Body of pancreas (tissue), 4 donors: ENCODE data around the gene CXADR. TPM values are rescaled to one million over a fixed set of nuclear protein-coding genes. Genes with fewer than 3 reads are reported as not detected.

Experiments used
- ATAC-seq: fragments of 150-250 bp; one replicate; pipeline ENCODE4 v1.9.1; 2016
- DNase-seq, 4 donors: peaks; one replicate each; pipeline ENCODE4 v3.0.0-alpha.2; 2019
- H3K27ac ChIP-seq, 4 donors: fragments of 200-600 bp; sonication (generic); 1 replicate in 3 of 4; 2 replicates in 1 of 4; pipeline versions ENCODE4 v1.5.1 to v1.6.1; 2016 to 2019; ENCODE audit warnings: mild to moderate bottlenecking in 1 of 4, mixed read lengths in 1 of 4, moderate library complexity in 1 of 4
- H3K27me3 ChIP-seq, 2 donors: fragments of 200-600 bp; sonication (generic); one replicate each; pipeline ENCODE4 v1.6.0; 2016; ENCODE audit warnings: mild to moderate bottlenecking in 1 of 2
- H3K36me3 ChIP-seq, 2 donors: fragments of 200-600 bp; sonication (generic); replicated peaks in 1 of 2; 2 replicates each; pipeline ENCODE4 v1.5.1; 2016; ENCODE audit warnings: low read depth in 2 of 2; ENCODE audit not compliant: insufficient read depth in 1 of 2
- H3K4me1 ChIP-seq: fragments of 200-600 bp; sonication (generic); one replicate; pipeline ENCODE4 v1.6.0; 2016
- H3K4me3 ChIP-seq, 2 donors: fragments of 200-600 bp; sonication (generic); 1 replicate in 1 of 2; 2 replicates in 1 of 2; pipeline ENCODE4 v1.5.1; 2016 to 2019
- H3K9me3 ChIP-seq, 3 donors: fragments of 200-600 bp; sonication (generic); 1 replicate in 2 of 3; 2 replicates in 1 of 3; pipeline ENCODE4 v1.5.1; 2016
- CTCF ChIP-seq, 7 experiments: fragments of 450-650 bp in 4 of 7; fragments of 200-600 bp in 3 of 7; sonication (generic) in 3 of 7; IDR thresholded peaks; one replicate each; pipeline ENCODE4 v1.5.1; 2016 to 2019; ENCODE audit warnings: antibody characterized with exemption in 7 of 7
- POLR2A ChIP-seq, 3 donors: fragments of 450-650 bp; IDR thresholded peaks; one replicate each; pipeline ENCODE4 v1.6.1; 2016; ENCODE audit warnings: antibody characterized with exemption in 3 of 3, mild to moderate bottlenecking in 2 of 3
- WGBS, 2 donors: methylation state at CpG; one replicate each; pipeline ENCODE4 v1.1.5; 2017; 5-methylcytosine and 5-hydroxymethylcytosine counted together
- intact Hi-C: fragments of 100-400 bp; cut with DNase I; formaldehyde crosslinking; loops from one replicate; pipeline ENCODE4 v1.15.1; 2023
- total RNA-seq, 2 donors: library from RNA; depleted of rRNA; stranded (reverse); fragments of >200 nt; gene quantifications; one replicate each; pipeline ENCODE4 v1.1.0, GENCODE V29; 2016

The CXADR gene
- total RNA-seq: 10 to 100 TPM; 28.8 to 41.9 TPM

- Histone ChIP-seq H3K9me3 (no peaks in the 10 kb centered on the region), H3K36me3 (no peaks in the 10 kb centered on the region), H3K4me1 (peaks cover 37% of the 10 kb centered on the region), H3K27ac (peak within 1 kb of the TSS; percentile 92 to 97 (median 94)), H3K4me3 (peak within 1 kb of the TSS; percentile 24 to 50), H3K27me3 (no peaks in the 10 kb centered on the region)
- intact Hi-C loops: no loop called here
- DNase-seq: peak; percentile 93 to 95 (median 93)
- peak; percentile 91 to 95 (median 95) for TF ChIP-seq POLR2A (IDR thresholded peaks at IDR 0.05)
- peak; percentile 51 to 72 (median 62) for TF ChIP-seq CTCF (IDR thresholded peaks at IDR 0.05)
- peak; percentile 93 for ATAC-seq
- 0% methylated on average over 6 to 66 of the region's 83 CpGs for WGBS, 2 donors
Observed at GRCh38 chr21:17512253-17513213, at the start of gene CXADR. Gene CXADR (plus strand): TSS chr21:17513043. CDS start chr21:17513130, 87 bp downstream.

GRCh38 chr21:17466166-17466565 is 46.7 kb upstream of the CXADR start:
- no peak for TF ChIP-seq CTCF (IDR thresholded peaks at IDR 0.05)
- no peak for TF ChIP-seq POLR2A (IDR thresholded peaks at IDR 0.05)
- H3K4me3 ChIP-seq: no peak overlapping the region
- no peaks in the 10 kb centered on the region for H3K36me3 ChIP-seq
- H3K27ac ChIP-seq: peak overlapping the region in 3 of 4 donors; percentile 76 to 93 (median 85)
- H3K4me1 ChIP-seq: peaks cover 46% of the 10 kb centered on the region
- H3K9me3 ChIP-seq: no peaks in the 10 kb centered on the region
- intact Hi-C loops: no loop called here
- 84 to 86% methylated on average over 1 of the region's 1 CpG for WGBS, 2 donors
- no peaks in the 10 kb centered on the region for H3K27me3 ChIP-seq
- DNase-seq (peak in 2 of 4 donors; percentile 27 to 28), ATAC-seq (no peak)

- ATAC-seq (peak; percentile 52), DNase-seq (no peak)
- H3K9me3 ChIP-seq: no peaks in the 10 kb centered on the region
- intact Hi-C loops: no loop called here
- peaks cover 45% of the 10 kb centered on the region for H3K4me1 ChIP-seq
- no peak for TF ChIP-seq POLR2A (IDR thresholded peaks at IDR 0.05)
- no peak for TF ChIP-seq CTCF (IDR thresholded peaks at IDR 0.05)
- H3K27ac ChIP-seq: peak overlapping the region; percentile 59 to 93 (median 80)
- 9 to 10% methylated on average over 4 of the region's 4 CpGs for WGBS, 2 donors
- no peaks in the 10 kb centered on the region for H3K27me3 ChIP-seq
- no peaks in the 10 kb centered on the region for H3K36me3 ChIP-seq
- H3K4me3 ChIP-seq: no peak overlapping the region
Observed at GRCh38 chr21:17467392-17467791, 45.5 kb upstream of the CXADR start.

GRCh38 chr21:17467829-17468228 is 45.0 kb upstream of the CXADR start:
- Histone ChIP-seq H3K36me3 (no peaks in the 10 kb centered on the region), H3K4me1 (peaks cover 49% of the 10 kb centered on the region), H3K4me3 (no peak overlapping the region), H3K27me3 (no peaks in the 10 kb centered on the region), H3K27ac (peak overlapping the region; percentile 59 to 93 (median 80)), H3K9me3 (no peaks in the 10 kb centered on the region)
- TF ChIP-seq POLR2A (IDR thresholded peaks at IDR 0.05) (no peak), CTCF (IDR thresholded peaks at IDR 0.05) (no peak)
- WGBS, 2 donors: 14% methylated on average over 3 of the region's 3 CpGs
- DNase-seq (no peak), ATAC-seq (peak; percentile 55)
- intact Hi-C loops: no loop called here
